ENCODE results near the gene OR4D10.

The OR4D10 gene

GRCh38 chr11:59426361-59427067 is 46.6 kb upstream of the OR4D10 start, which contains the start of gene OR5A2:
OR5A2 (minus strand) TSS chr11:59426413; CDS start chr11:59422953, 3,460 bp downstream.
- no peaks in the 10 kb centered on the region for H3K4me1 ChIP-seq (ENCODE audit: insufficient read depth, low read length)
- no peak within 1 kb of the TSS for H3K4me2 ChIP-seq (ENCODE audit: insufficient read depth, low read length)
- no peak for ATAC-seq (ENCODE audit: insufficient read depth, low read depth)
- no peak within 1 kb of the TSS for H3K9ac ChIP-seq (ENCODE audit: low read depth, low read length)
- H3K27me3 ChIP-seq (ENCODE audit: insufficient read depth, low read length, poor library complexity), result no peaks in the 10 kb centered on the region
- no peak for TF ChIP-seq EZH2 (IDR thresholded peaks at IDR 0.05; ENCODE audit: borderline replicate concordance, low read depth, low read length, severe bottlenecking)
- no peak for TF ChIP-seq CTCF (IDR thresholded peaks at IDR 0.05; ENCODE audit: borderline replicate concordance, extremely low read depth, low read length, poor library complexity, severe bottlenecking)
- H3K36me3 ChIP-seq (ENCODE audit: insufficient read depth, low read length), result no peaks in the 10 kb centered on the region
- H3K4me3 ChIP-seq (ENCODE audit: low read depth in 1 of 2, low read length in 2 of 2), result no peak within 1 kb of the TSS
- no peaks in the 10 kb centered on the region for H3K79me2 ChIP-seq (ENCODE audit: insufficient read depth, low read length)
- H2AFZ ChIP-seq (ENCODE audit: low read depth, low read length), result no peak within 1 kb of the TSS
- DNase-seq, result no peak
- no peaks in the 10 kb centered on the region for H4K20me1 ChIP-seq (ENCODE audit: insufficient read depth, low read length)
- no peak within 1 kb of the TSS for H3K27ac ChIP-seq (ENCODE audit: low read length)
- H3K9me3 ChIP-seq (ENCODE audit: insufficient read depth, low read length, severe bottlenecking), result no peaks in the 10 kb centered on the region

GRCh38 chr11:59427068-59427382 is 46.1 kb upstream of the OR4D10 start:
- Histone ChIP-seq H3K9ac (ENCODE audit: low read depth, low read length) (no peak overlapping the region), H3K4me3 (ENCODE audit: low read depth in 1 of 2, low read length in 2 of 2) (no peak overlapping the region)
- no peak for ATAC-seq (ENCODE audit: insufficient read depth, low read depth)

GRCh38 chr11:59429924-59430516 is 43.1 kb upstream of the OR4D10 start:
- ATAC-seq (ENCODE audit: insufficient read depth, low read depth), result peak; percentile 77
- H3K4me3 ChIP-seq (ENCODE audit: low read depth in 1 of 2, low read length in 2 of 2), result no peak overlapping the region
- peak; percentile 89 for TF ChIP-seq CTCF (IDR thresholded peaks at IDR 0.05; ENCODE audit: borderline replicate concordance, extremely low read depth, low read length, poor library complexity, severe bottlenecking)
- no peak for TF ChIP-seq EZH2 (IDR thresholded peaks at IDR 0.05; ENCODE audit: borderline replicate concordance, low read depth, low read length, severe bottlenecking)

More at GRCh38 chr11:59427068-59427382, 46.1 kb upstream of the OR4D10 start:
- no peaks in the 10 kb centered on the region for H3K27me3 ChIP-seq (ENCODE audit: insufficient read depth, low read length, poor library complexity)
- no peaks in the 10 kb centered on the region for H3K9me3 ChIP-seq (ENCODE audit: insufficient read depth, low read length, severe bottlenecking)
- H3K4me2 ChIP-seq (ENCODE audit: insufficient read depth, low read length), result no peak overlapping the region
- TF ChIP-seq EZH2 (IDR thresholded peaks at IDR 0.05; ENCODE audit: borderline replicate concordance, low read depth, low read length, severe bottlenecking) (no peak), CTCF (IDR thresholded peaks at IDR 0.05; ENCODE audit: borderline replicate concordance, extremely low read depth, low read length, poor library complexity, severe bottlenecking) (no peak)
- H2AFZ ChIP-seq (ENCODE audit: low read depth, low read length), result no peak overlapping the region
- no peaks in the 10 kb centered on the region for H3K4me1 ChIP-seq (ENCODE audit: insufficient read depth, low read length)
- no peaks in the 10 kb centered on the region for H3K36me3 ChIP-seq (ENCODE audit: insufficient read depth, low read length)
- no peaks in the 10 kb centered on the region for H4K20me1 ChIP-seq (ENCODE audit: insufficient read depth, low read length)
- no peaks in the 10 kb centered on the region for H3K79me2 ChIP-seq (ENCODE audit: insufficient read depth, low read length)
- DNase-seq, result no peak
- H3K27ac ChIP-seq (ENCODE audit: low read length), result no peak overlapping the region

More at GRCh38 chr11:59429924-59430516, 43.1 kb upstream of the OR4D10 start:
- DNase-seq, result peak; percentile 35
- Histone ChIP-seq H3K9ac (ENCODE audit: low read depth, low read length) (no peak overlapping the region), H3K9me3 (ENCODE audit: insufficient read depth, low read length, severe bottlenecking) (no peaks in the 10 kb centered on the region), H3K79me2 (ENCODE audit: insufficient read depth, low read length) (no peaks in the 10 kb centered on the region), H3K4me2 (ENCODE audit: insufficient read depth, low read length) (no peak overlapping the region), H3K27ac (ENCODE audit: low read length) (no peak overlapping the region), H3K4me1 (ENCODE audit: insufficient read depth, low read length) (no peaks in the 10 kb centered on the region), H2AFZ (ENCODE audit: low read depth, low read length) (no peak overlapping the region), H4K20me1 (ENCODE audit: insufficient read depth, low read length) (no peaks in the 10 kb centered on the region), H3K27me3 (ENCODE audit: insufficient read depth, low read length, poor library complexity) (no peaks in the 10 kb centered on the region), H3K36me3 (ENCODE audit: insufficient read depth, low read length) (no peaks in the 10 kb centered on the region)

Measured in DND-41 (cell line).